Measurements from ENCODE around the gene PUSL1.
A peak's percentile ranks its signal among the peaks of the same experiment; 100 is the strongest.

The PUSL1 gene

DNA sequence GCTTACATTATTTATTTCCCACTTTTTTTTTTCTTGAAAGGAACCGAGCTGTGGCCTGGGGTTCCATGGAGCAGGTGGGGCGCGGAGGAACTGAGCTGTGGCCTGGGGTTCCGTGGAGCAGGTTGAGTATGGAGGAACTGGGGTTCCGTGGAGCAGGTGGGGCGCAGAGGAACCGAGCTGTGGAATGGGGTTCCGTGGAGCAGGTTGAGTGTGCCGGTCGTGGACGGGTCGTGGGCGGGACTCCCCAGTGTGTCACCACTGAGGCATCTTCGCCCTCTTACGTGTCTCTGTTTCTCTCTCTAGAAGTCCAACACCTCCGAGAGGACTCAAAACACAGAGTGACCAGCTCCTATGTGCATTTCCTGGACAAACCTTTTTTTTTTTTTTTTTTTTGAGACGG, 29.4 kb upstream of the PUSL1 start:
- no peak for DNase-seq (ENCODE audit: low read depth in 1 of 2, low spot score in 1 of 2)

DNA sequence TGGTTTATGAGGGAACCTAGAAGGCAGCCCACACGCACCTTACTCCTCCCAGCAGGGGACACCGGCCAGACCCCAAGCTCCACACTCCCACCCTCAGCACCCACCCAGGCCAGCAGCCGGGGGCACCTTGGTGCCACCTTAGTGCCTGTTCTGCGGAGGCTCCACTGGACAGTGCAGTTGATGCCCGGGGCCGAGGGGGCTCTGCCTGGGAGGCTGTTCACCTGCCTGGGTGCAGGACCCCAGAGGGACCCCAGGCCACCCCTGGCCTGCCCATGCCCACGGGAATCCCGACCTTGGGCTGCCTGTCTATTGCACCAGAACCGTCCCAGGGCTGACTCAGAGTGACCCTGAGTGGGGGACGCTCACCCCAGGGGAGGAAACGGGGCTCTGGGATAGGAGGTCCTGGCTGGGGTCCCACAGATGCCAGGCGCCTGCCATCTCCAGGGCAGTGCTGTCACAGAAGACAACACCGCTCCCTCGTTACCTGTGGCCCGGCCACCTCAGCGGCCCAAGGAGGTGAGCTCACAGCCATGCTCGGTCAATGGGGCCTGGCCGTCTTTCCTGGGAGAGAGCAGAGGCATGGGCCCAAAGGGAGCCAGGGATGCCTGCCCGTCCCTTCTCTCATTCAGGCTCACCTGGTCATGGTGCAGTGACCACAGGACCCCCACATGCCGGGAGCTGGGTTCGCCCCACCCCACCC, 27.5 kb upstream of the PUSL1 start:
- no peak for DNase-seq (ENCODE audit: low read depth in 1 of 2, low spot score in 1 of 2)

DNA sequence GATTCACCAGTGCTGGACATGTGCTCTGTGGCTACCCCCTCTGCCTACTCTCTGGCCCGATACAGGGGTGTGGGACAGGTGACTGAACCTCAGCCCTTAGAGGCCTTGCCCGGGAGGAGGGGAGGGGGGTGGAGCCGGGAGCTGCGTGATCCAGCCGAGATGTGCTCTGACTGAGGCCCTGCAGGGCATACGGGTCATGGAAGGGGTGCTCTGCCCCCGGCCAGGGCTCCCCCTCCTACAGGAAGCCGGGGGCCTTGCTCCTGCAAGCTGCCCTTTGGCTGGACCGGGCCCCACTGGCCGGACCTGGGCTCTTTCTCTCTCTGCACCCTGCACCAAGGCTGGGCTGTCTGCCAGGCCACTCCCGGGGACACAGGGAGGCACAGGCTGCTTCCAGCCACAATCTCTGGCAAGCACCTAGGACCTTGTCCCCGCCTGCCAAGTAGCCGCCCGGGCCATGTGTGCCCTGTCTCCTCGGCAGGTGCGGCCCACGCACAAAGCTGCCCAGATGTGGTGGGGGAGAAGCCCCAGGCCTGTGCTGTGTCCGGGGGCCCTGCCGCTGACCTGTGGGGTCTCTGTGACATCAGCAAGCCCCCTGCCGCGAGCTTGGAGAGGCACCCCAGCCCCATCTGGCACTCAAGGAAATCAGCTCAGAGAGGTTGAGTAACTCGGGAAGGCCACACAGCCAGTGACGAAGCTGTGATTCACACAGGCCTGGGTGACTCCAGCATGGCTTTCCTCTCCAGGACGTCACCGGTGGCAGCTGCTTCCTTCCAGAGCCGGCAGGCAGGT, 26.7 kb upstream of the PUSL1 start:
- DNase-seq (ENCODE audit: low read depth in 1 of 2, low spot score in 1 of 2): no peak

DNA sequence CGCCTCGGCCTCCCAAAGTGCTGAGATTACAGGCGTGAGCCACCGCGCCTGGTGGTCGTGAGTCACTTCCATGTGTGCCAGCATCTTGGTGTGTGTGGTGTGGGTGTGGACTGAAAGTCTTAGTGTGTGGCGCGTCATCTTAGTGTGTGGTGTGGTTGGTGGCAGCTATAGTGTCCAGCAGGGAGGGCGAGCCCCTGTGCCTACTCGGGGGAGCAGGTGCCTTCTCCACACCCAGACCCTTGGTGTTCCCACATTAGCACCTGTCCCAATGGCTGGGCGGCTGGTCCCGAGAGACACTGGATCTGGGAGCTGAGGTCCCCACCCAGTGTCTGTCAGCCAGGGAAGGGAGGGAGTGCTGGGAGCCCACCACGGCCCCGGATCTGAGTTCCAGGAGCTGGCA, 25.4 kb upstream of the PUSL1 start:
- no peak for DNase-seq (ENCODE audit: low read depth in 1 of 2, low spot score in 1 of 2)

DNA sequence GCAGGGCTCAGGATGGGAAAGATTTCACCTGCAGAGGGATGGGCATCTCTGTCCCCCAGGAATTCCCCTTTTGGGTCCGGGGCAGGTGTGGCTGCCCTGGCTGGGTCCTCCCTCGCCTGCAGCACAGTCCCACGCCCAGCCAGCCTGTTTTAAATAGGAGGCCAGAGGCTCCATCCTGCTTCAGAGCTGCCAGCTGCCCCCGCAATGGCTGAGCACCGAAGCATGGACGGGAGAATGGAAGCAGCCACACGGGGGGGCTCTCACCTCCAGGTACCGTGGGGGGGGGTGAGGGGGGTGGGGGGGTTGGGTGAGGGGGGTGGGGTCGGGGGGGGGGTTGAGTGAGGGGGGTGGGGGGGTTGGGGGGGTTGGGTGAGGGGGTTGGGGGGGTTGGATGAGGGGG, 24.6 kb upstream of the PUSL1 start:
- no peak for DNase-seq (ENCODE audit: low read depth in 1 of 2, low spot score in 1 of 2)

DNA sequence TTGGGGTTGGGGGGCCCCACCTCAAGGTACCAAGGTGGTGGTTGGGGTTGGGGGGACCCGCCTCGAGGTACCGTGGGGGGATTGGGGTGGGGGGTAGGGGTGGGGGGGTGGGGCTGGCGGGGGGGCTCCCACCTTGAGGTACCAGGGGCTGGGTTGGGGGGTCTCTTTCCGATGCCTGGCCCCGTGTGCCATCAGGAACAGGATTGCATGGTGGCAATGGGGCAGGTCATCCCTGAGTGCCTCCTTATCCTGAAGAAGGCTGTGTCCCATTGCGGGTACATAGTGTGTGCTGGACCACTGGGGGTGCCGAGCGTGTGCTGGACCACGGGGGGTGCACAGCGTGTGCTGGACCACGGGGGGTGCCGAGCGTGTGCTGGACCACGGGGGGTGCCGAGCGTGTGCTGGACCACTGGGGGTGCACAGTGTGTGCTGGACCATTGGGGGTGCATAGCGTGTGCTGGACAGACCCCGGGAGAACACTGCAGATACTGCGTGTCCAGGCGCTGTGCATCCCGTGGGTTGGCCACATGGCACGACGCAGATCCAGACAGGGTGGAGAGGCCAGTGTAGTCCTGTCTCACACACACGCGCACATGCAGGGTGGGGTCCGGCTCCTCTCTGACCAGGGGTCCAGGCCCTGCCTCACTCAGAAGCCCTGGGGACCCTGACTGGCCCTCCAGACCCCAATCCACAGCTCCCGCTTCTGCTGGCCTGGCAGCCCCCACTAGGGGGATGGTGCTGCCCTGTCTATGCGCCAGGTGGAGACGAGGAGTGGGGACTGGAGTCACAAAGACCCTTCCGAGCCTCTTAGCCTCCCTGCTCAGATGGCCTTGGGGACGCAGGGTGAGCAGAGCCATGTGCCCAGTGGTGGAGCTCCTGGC, 23.9 kb upstream of the PUSL1 start:
- no peak for DNase-seq (ENCODE audit: low read depth in 1 of 2, low spot score in 1 of 2)

DNA sequence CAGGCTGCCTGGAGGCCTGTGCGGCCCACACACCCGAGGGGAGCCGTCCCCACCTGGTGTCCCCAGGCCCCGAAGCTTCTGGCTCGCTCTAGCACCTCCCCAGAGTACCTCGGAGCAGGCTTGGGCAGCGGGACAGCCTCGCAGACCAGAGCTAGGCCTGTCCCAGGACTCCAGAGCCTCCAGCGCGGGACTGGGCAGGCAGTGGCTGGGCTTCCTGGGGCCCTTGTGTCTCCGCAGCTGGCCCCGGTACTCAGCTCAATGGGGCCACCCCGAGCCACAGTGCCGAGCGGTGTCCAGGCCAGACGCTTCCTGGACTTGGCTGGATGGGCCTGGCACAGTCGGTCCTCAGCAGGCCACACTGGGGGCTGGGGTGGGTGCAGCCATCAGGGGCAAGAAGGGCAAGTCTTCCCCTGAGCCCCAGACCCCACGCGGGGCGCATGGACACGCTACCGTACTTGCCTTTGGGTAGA, 23.3 kb upstream of the PUSL1 start:
- no peak for DNase-seq (ENCODE audit: low read depth in 1 of 2, low spot score in 1 of 2)

DNA sequence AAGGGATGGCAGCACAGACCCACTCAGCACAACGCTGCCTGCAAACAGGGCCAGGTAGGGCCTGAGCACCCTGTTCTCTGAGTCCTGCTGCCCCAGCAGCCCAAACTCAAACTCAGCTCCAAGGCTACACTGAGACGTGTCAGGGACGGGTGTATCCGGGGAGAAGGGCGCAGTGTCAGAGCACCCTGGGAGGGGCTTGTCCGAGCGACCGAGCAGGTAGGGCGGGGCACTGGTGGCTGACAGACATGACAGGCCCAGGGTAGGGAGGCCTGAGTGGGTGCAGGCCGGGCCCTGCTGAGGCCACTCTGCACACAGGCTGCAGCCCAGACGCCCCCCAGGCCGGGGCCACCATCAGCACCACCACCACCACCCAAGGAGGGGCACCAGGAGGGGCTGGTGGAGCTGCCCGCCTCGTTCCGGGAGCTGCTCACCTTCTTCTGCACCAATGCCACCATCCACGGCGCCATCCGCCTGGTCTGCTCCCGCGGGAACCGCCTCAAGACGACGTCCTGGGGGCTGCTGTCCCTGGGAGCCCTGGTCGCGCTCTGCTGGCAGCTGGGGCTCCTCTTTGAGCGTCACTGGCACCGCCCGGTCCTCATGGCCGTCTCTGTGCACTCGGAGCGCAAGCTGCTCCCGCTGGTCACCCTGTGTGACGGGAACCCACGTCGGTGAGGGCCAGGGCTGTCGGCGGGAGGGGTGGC, 22.6 kb upstream of the PUSL1 start:
- DNase-seq (ENCODE audit: low read depth in 1 of 2, low spot score in 1 of 2): no peak

DNA sequence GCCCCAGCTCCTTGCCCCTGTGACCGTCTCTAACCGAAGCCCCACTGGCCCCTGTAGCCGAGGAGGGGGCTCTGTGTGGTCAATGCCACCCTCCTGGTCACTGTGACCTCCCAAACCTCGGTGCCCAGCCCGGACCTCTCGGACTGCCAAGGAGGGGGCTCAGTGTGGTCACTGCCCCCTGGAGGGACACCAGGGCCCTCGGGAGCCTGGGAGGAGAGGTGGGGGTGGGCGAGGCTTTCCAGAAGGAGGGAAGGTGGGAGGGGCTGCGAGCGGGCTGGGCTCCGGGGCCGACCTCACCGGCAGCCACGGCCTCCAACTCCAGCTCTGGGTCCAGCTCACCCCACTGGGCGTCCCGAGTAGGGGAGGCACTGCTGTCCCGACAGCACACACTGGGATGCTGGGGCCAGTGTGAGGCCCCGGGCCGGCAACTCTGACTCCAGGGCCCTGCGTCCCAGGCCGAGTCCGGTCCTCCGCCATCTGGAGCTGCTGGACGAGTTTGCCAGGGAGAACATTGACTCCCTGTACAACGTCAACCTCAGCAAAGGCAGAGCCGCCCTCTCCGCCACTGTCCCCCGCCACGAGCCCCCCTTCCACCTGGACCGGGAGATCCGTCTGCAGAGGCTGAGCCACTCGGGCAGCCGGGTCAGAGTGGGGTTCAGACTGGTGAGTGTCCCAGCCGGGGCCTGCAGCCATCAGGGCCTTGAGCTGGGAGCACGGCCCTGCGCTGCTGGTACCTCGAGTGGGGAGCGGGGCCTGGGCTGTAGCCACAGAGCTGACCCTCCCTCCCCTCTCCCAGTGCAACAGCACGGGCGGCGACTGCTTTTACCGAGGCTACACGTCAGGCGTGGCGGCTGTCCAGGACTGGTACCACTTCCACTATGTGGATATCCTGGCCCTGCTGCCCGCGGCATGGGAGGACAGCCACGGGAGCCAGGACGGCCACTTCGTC, 21.8 kb upstream of the PUSL1 start:
- no peak for DNase-seq (ENCODE audit: low read depth in 1 of 2, low spot score in 1 of 2)

DNA sequence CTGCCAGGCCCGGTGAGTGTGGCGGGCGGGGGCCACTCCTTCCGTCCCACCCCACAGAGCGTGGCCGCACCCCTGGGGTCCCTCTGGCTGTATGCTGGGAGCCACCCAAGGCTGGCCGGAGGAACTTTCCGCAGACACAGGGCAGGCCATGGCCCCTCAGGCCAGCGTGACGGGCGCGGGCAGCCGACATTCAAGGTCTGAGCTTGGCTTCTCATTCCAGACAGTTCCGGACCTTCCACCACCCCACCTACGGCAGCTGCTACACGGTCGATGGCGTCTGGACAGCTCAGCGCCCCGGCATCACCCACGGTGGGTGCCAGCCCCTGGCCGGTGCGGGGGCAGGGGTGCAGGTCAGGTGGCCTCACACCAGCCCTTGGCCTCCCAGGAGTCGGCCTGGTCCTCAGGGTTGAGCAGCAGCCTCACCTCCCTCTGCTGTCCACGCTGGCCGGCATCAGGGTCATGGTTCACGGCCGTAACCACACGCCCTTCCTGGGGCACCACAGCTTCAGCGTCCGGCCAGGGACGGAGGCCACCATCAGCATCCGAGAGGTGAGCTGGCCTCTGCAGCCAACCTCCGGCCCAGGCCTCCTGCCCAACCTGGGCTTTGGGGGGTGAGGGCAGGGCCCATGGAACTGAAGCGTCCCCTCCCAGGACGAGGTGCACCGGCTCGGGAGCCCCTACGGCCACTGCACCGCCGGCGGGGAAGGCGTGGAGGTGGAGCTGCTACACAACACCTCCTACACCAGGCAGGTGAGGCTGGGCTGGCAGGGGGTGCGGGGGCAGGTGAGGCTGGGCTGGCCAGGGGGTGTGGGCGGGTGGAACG, 20.9 kb upstream of the PUSL1 start:
- no peak for DNase-seq (ENCODE audit: low read depth in 1 of 2, low spot score in 1 of 2)

DNA sequence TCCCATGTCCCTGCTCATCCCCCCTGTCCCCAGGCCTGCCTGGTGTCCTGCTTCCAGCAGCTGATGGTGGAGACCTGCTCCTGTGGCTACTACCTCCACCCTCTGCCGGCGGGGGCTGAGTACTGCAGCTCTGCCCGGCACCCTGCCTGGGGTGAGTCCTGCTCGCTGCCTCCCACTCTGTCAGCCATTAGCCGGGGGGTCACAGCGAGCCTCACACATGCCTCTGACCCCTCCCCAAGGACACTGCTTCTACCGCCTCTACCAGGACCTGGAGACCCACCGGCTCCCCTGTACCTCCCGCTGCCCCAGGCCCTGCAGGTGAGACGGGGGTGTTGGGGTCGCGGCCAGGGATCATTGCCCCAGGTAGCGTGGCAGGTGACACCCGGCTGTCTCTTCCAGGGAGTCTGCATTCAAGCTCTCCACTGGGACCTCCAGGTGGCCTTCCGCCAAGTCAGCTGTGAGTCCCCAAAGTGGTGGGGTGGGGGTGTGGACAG, 18.1 kb upstream of the PUSL1 start:
- peak in 1 of 2 donors; percentile 60 for DNase-seq (ENCODE audit: low read depth in 1 of 2, low spot score in 1 of 2)

DNA sequence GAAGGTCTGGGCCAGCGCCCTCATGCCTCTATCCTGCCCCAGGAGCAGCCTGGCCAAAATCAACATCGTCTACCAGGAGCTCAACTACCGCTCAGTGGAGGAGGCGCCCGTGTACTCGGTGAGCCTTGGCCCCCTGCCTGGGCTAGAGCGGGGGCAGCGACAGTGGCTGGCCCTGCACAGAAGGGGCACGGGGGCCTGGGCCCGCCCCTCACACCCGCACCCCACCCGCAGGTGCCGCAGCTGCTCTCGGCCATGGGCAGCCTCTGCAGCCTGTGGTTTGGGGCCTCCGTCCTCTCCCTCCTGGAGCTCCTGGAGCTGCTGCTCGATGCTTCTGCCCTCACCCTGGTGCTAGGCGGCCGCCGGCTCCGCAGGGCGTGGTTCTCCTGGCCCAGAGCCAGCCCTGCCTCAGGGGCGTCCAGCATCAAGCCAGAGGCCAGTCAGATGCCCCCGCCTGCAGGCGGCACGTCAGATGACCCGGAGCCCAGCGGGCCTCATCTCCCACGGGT, 17.3 kb upstream of the PUSL1 start:
- no peak for DNase-seq (ENCODE audit: low read depth in 1 of 2, low spot score in 1 of 2)

DNA sequence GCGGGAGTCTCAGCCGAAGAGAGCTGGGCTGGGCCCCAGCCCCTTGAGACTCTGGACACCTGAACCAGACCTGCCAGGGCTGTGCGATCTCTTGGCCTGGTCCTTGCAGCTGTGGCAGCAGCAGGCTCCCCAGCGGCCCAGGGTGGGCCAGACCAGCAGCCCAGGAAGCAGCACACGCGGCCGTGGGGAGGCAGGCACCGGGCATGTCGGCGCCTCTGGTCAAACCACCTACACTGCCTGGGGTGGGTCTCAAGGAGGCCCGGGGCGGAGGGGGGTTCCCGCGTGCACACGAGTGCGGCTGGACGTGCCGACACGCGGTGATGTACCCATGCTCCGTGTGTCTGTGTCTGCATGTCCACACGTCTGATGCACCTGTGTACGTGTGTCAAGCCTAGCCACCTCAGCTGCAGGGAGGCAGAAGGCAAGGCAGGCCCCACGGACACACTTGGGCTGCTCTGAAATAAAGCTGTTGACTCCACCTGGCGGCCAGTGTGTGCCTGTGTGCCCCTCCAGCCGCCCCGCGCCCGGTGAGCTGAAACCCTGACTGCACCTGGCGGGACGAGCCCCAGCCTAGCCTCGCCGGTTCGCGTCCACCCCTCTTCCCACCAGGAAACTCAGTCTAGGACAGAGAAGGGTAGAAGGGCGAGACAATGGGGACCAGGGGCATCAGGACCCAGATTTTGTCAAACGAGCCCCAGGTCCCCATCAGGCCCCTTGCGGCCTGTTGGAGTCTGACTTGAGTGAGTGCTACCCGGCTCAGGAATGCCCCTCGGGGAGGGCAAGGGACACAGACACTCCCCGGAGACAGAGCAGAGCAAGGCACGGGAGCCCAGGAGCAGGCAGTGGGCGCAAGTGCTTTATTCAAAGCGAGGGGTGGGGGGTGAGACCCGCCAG, 16.6 kb upstream of the PUSL1 start:
- peak; percentile 37 to 59 for DNase-seq (ENCODE audit: low read depth in 1 of 2, low spot score in 1 of 2)

DNA sequence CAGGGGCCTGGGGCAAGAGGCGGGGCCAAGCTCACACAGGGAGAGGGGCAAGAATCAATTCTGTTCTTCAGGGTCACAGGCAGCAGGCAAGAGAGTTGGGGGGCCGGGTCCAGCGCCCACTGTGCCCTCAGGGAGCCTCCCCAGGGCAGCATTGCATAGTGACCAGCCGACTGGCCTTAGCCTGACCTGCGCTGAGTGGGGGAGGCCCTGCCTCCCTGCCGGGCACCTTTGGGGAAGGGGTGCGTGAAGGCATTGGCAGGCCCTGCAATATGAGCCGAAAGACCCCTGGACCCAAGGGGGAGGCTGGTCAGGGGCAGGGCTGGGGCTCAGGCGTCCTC, 16.0 kb upstream of the PUSL1 start:
- DNase-seq (ENCODE audit: low read depth in 1 of 2, low spot score in 1 of 2): no peak

DNA sequence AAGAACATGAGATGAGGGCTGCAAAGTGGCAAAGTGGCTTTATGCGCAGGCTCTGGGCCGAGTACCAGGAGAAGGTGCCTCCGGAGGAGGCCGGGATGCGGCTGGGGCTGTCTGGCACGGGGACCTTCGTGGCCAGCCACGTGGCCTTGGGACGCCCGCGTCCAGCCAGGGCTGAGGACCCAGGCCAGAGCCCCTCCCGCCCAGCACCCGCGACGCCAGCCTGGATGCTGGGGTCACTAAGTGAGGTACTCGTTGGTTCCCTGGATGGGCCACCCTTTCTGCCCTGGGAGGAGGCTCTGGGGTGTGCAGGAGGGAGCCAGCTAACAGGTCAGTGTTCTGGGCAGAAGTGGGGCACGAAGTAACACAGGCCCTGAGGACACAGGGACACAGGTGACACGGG, 15.5 kb upstream of the PUSL1 start:
- no peak for DNase-seq (ENCODE audit: low read depth in 1 of 2, low spot score in 1 of 2)

DNA sequence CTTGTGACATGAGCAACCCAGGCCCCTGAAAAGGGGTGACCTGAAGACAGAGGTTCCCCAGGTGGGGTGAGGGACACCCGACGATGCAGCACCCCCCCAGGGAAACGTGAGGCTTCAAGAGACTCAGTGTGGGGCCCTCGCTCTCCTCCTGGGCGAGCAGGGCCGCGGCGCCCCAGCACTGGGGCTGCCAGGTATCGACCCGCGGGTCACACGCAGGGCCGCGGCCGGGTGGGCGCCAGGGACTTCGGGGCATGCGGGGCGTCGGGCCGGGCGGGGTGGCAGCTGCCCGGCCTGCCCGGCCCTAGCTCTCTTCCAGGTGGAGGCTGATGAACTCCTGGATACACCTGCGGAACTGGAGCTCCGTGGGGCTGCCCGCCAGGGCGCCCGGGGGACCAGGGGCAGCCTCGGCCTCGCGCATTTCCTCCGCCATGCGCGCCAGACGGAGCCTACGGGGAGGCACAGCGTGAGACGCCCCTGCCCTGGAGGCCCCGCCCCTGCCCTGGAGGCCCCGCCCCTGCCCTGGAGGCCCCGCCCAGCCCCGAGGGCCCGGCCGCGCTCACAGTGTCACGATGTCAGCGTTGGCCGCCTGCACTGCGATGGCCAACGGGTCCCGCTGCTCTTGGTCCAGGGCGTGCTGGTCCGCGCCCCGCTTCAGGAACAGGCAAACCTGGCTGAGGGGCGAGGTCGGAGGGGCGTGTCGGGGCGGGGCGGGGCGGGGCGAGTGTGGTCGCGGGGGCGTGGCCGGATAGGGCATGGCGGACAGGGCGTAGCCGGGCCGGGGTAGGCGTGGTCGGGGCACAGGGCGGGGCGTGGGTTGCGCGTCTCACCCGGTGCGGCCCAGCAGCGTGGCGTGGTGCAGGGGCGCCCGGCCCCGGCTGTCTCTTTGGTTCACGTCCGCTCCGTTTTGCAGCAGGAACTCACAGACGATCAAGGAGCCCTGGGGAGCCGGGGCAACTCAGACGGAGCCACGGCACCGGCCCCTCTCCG, 14.8 kb upstream of the PUSL1 start:
- no peak for DNase-seq (ENCODE audit: low read depth in 1 of 2, low spot score in 1 of 2)

Measured in stimulated activated CD4-positive, alpha-beta T cell treated with anti-CD3 and anti-CD28 coated beads, Interleukin-15, amount 100 ng/mL, for 1 hour (primary cell).